Kidney capillary endothelial cell (primary cell): Measurements from ENCODE around the gene C6orf132.
A peak's percentile ranks its signal among the peaks of the same experiment; 100 is the strongest.
"Not testable (repeated sequence)": the region's sequence is repeated elsewhere in the genome, so short reads cannot be mapped to it uniquely, and the experiment has no call there.

Experiments
- DNase-seq: peaks from one replicate; pipeline ENCODE4 v3.0.0-alpha.2; 2018; ENCODE audit warnings: low spot score

C6orf132 gene

DNA sequence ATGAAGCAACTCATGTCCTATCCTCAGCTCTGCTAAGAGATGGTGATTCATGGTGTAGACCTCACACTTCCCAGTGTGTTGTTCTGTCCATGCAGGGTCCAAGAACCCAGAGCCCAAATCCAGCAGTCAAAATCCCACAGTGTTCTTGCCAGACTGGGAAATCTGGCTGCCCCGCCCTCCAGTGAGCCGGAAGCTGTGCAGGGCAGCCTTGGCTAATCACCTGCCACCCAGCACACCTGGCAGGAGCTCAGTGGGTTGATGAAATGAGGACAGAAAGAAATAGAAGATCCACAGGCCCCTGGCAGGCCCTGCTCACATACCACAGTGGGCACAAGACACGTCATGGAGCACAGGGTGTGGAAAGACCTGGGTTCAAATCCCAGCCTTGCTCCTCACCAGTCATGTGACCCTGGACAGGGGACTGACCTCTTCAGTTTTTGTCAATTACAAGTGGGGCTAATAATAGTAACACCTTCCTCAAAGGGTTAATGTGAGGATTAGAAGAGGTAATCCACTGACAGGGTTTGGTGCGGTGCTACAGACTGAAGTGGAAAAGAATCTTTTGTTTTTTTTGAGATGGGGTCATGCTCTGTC lies 17.1 kb upstream of the C6orf132 start:
- no peak for DNase-seq

DNA sequence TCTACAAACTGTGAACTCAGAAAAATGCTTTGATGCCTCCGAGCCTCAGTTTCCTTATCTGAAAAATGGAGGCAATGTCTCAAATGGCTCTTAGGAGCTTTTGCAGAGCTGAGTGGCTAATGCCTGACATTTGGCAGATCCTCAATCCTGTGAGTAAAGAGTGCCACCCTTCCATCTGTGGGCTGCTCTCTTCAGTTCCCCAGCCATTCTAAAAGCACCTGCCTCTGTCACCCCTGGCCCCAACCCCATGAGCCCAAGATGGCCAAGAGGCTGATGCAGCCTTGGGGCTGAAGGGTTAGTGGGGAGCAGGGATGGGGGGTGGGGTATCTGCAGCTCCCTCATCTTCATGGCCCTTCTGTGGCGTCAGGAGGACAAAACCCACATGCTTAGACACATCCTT lies 16.2 kb upstream of the C6orf132 start:
- no peak for DNase-seq

DNA sequence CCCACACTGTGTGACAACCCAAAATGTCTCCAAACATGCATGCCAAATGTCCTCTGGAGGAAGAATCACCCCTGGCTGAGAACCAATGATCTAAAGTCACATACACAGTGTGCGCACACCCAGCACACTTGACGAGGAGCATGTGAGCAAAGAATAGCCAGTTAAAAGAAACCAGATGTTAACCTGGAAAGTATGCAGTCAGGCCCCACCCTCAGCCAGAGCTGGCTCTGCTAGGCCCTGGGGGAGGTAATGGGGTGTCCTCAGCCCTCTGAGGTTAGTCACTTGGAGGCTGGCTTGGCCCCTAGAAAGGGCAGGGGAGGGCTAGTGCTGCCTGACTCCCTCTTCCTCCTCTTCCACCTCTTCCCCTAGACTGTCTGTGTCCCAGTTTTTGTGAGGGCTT lies 15.6 kb upstream of the C6orf132 start:
- no peak for DNase-seq

DNA sequence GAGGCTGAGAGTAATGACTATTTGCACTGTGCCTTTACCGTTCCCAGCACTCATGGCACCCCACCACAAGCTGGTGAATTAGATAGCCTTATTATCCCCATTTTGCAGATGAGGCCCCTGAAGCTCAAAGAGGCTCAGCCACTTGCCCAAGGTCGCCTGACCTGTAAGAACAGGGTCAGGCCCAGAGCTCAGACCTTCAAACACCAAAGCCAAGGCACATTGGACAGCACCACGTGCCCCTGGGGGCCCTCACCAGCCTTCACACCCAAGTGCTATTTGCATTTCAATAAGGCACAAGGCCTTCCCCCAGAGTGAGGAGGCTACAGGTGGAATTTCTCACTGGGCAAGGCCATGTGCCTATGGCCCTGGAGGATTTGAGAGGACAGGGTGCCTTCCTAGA lies 14.2 kb upstream of the C6orf132 start:
- DNase-seq: no peak

DNA sequence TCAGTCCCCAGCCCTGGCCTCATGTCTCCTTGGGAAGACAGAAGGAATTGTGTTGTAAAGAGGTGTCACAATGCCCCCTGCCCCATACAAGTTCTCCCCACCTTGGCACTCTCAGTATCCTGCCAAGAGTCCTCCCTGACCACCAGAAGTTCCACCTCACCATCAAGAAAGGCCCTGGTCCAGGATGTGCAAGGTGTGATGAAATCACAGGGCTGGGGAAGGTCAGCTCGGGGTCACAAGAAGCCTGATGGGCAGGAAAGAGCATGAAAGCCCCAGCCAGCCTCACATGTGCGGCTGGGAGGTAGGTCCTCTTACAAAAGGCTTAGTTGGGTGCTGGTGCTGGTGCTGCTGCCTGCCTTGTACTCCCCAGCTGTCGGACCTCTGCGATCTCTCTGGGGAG lies 12.9 kb upstream of the C6orf132 start:
- no peak for DNase-seq

DNA sequence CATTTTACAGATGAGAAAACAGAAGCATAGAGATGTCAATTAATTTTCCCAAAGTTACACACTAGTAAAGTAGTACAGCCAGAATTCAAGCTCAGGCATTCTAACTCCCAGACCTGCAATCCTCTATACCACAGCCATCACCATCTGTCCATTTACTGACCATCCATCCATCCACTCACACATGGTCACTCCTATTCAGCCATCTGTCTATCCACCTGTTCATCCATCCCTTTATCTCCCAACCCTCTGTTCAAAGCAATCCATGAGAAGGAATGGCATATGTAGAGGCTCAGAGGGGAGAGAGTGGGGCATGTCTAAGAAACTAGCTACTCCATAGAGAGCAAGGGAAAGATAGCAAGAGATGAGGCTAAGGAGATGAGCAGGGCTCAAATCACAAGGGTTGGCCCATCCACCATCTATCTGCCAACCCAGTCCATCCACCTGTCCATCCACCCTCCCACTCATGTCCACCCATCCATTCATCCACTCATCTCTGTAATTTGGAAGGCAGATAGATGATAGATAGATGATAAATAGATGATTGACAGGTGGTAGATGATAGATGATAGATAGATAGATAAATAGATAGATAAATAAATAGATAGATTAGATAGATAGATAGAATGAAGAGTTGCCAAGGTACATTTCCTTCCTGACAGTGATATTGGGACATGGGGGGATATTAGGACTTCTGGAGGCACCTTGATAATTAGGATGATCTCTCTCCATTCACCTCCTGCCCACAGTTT lies 12.2 kb upstream of the C6orf132 start:
- no peak for DNase-seq

DNA sequence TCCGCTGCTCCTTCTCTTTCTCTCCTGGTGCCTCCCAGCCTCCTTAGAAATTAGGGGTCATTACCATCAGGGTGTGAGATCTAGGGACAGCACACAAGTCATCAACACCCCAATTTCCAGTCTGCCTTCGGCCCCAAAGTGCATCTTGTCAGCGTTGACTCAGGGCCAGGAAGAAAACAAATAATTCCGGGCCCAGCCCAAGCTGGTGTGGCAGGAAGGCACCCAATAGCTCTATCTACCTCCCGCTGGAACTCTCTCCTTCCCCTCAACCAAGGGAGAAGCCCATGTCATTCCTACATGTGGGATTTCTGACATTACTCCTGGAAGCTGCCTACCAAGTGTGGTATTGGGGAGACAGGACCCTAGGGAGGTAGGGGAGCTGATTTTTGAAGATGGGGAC lies 11.5 kb upstream of the C6orf132 start:
- no peak for DNase-seq

DNA sequence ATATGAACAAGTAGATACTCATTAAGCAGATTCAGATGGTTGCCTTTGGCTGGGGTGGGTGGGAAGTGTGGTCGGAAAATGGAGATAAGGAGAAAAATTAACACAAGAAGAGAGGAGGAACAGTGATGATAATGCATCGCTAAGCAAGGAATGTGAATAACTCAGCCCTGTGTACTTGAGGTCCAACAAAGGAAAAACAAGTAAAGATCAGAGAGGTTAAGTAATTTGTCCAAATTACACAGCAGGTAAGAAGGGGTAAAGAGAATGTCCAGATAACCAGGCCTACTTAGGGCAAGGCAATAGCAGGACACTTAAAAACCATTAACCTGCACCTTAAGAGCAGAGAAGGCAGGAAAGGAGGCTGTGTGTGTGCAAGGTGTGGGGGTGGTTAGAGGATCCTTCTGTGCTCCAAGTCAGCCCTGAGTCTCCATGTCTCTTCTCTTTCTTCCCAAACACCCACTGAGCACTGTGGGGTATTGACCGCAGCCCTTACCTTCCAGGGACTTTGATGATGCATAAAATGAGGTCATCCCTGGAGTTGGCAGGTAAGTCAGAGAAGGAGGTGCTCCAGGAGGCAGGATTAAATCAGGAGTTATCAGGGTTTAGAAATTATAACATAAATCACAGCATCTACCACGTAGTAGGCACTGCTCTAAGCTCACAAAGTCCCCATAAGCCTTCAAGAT lies 10.3 kb upstream of the C6orf132 start:
- not testable (repeated sequence) for DNase-seq

DNA sequence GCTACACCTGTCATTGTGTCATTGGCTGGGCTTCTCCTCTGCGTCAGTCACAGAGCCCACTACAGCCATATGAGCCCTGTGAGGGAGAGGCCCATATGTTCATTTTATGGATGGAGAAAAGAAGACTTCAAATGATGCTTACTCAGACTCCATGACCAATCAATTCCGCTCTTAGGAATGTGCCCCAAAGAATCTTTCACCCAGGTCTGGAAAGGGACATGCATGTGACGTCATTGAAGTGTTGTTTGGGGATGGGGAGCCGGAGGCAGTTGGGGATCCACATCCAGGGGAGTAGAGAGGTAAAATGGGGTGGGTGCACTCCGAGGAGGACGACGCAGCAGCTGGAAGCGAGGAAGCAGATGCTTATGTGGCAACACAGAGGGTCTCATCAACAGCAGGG lies 9.6 kb upstream of the C6orf132 start:
- no peak for DNase-seq

DNA sequence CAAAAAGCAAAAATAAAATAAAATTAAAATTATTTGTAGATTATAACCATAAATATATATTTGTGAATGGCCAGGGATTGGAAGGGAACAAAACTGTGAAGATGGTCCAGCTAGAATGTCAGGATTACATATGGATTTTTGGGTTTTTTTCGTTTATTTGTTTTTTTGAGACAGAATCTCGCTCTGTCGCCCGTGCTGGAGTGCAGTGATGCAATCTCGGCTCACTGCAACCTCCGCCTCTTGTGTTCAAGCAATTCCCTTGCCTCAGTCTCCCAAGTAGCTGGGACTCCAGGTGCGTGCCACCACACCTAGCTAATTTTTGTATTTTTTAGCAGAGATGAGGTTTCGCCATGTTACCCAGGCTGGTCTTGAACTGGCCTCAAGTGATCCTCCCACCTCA lies 7.8 kb upstream of the C6orf132 start:
- DNase-seq: no peak

DNA sequence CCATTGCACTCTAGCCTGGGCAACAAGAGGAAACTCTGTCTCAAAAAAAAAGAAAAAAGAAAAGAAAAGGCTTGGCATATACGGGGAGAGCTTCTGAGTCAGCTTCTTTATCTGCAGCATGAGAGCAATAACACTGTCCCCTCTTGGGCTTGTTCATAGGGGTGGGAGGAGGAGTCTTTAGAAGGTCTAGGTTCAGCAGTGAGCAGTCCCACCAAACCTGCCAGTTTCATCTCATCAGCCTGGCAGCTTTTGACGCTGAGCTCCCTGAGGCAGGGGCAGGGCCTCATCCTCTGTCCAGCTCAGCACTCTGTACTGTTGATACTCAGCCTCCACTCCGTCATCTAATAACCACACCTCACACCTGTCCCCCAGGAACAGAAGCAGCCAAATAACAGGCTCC lies 5.6 kb upstream of the C6orf132 start:
- DNase-seq: no peak

DNA sequence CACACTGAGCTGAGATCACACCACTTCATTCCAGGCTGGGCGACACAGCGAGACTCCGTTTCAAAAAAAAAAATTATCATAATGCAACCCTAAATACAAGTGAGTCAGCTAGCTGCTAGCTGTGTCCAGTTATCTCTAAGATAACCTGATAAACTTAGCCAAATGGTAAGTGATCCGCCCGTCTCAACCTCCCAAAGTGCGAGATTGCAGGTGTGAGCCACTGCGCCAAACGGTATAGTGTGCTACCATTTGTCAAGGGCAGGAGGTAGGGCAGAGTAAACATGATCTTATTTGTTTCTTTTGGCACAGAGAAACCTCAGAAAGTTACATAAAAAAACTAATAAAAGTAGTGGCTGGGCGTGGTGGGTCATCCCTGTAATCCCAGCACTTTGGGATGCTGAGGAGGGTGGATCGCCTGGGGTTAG lies 4.7 kb upstream of the C6orf132 start:
- no peak for DNase-seq

DNA sequence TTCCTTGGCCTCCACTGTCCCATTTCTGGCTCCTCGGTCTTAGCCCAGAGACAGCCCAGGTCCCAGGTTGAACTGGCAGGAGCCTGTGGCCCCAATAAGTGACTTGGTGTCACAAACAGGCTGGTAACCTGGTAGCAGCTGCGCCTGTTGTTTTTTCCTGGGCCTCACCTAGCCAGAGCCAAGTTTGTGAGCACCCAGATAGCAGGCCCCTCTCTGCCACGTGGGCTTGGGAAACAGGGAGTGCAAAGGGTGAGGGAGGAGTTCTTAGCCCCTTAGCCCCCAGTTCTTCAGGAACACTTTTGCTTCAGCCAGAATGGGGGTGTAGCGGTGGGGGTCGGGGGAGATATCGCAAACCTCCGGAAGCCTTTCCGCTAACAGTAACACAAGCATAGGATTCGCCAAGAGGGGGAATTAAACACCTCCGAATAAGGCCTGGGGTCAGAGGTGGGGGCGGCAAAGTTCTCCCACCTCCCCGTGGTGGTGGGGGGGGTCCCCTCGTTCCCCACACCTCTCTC lies 760 bp downstream of the C6orf132 start:
- DNase-seq: no peak

DNA sequence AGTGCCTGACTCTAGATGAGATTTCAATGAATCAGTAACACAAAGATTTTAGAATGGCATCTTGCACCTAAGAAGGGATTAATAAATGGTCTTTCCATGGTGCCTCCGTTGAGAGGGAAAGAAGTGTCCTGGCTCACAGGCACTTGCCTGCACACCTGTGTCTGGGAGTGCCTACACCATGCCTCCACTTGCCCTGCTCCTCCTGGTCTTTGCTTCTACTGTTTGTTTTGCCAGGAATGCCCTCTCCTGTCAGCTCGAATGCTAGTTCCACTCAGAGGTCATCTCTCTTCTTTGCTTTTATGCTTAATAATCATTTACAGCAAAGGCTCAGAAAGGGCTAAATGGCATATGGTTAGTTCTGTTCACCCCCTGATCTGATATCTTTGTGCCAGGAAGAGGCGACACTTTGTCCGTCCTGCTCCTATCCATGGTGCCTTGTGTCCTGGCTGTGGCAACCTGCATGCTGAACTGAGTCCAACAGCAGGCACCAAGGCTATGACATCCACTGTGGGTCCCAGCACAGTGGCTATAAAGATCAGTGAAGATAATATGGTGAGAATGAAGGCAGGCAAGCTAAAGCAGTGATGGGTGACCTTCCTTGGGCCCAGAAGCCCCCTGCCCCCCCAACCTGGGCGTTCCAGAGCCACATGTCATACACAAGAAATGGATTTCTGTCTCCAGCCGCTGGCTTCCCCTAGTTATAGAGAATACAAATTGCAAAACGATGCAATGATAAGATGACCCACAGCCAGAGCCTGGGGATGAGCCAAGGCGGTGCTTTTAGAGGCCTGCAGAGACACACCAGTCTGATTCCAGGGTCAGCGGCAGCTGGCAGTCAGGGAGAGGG lies 1.4 kb downstream of the C6orf132 start:
- no peak for DNase-seq

DNA sequence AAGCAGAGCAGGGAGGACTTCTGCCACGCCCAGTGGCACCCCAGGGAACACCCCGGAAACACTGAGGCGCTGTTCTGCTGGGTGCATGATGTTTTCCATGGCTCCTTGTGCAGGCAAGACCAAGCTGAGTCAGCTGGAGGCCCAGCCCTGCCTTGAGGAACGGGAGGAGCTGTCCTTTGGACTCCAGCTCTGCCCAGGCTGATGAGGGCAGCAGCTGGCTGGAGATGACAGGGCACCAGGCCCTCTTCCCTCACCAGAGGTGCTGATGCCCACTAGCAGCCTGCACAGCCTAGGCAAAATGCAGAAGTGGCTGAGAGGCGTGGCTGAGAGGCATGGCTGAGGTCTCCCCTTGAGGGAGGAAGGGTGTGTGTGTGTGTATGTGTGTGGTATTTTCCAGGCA lies 2.4 kb downstream of the C6orf132 start:
- DNase-seq: no peak

DNA sequence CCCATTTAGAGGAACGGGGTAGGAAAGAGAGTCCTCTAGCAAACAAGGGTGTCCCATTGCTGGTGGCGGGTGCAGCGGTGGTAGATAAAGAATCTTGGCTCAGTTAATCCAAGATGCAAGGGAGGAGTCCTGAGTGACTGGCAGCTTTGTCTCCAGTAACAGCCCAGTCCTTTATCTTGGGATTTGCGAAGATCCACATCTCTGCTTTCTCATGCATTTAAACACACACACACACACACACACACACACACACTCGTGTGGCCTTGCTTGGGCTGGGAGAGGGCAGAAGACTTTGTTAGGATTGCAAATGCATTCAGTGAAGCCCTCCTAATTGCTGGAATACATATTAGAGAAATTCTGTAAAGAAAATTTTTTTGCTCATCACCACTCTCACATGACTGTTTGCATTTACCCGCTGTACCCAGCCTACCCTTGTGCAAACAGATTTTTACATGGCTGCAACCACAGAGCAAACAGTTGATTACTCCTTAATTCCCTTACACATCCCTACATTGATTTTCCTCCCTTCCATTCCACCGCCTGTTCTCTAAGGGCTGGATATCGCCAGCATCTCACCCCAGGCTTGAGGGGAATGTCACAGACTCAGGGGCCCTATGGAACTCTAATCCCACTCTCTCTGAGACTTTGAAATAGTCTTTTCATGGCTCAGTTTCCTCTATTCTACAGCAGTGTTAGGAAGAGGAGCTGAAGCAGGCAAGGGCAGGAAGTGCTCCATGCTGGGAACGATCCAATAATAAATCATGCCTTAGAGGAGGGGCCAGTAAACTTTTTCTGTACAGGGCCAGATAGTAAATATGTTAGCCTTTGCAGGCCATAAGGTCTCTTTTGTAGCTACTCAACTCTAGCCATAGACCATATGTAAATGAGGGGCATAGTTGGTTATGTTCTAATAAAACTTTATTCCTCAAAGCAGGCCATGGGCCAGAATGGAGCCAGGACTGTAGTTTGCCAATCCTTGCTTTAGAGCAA lies 3.5 kb downstream of the C6orf132 start:
- no peak for DNase-seq

DNA sequence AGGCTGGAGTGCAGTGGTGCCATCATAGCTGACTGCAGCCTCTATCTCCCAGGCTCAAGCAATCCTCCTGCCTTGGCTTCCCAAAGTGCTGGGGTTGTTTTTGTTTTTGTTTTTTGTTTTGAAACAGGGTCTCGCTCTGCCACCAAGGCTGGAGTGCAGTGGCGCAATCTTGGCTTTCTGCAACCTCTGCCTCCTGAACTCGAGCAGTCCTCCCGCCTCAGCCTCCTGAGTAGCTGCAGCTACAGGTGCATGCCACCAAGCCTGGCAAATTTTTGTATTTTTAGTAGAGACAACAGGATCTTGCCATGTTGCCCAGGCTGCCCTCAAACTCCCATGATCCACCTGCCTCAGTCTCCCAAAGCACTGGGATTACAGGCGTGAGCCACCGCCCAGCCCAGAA lies 4.2 kb downstream of the C6orf132 start:
- DNase-seq: no peak

DNA sequence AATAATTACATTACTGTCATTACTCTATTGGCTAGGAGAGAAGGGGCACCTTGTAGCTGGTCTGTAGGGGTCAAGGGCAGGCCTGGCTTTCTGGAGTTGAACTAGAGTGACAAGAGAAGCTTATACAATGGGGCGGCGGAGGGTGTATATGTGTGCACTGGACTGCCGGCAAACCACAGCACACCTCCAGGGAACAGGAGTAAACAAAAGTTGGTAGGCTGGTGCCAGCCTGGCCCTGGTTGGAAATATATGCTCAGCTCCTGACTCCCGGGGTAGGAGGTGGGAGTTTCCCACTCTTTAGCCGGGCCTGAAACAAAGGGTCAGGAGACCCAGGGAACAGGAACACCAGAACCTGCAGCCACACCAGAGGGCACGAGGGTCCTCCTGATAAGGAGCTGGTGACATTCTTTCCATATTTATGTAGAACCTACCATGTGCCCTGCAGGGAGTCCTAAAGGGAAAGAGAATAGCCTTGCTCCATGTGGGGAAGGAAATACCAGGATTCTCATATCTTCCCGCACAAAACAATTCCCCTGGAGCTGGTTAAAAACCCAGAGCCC lies 5.1 kb downstream of the C6orf132 start:
- no peak for DNase-seq

DNA sequence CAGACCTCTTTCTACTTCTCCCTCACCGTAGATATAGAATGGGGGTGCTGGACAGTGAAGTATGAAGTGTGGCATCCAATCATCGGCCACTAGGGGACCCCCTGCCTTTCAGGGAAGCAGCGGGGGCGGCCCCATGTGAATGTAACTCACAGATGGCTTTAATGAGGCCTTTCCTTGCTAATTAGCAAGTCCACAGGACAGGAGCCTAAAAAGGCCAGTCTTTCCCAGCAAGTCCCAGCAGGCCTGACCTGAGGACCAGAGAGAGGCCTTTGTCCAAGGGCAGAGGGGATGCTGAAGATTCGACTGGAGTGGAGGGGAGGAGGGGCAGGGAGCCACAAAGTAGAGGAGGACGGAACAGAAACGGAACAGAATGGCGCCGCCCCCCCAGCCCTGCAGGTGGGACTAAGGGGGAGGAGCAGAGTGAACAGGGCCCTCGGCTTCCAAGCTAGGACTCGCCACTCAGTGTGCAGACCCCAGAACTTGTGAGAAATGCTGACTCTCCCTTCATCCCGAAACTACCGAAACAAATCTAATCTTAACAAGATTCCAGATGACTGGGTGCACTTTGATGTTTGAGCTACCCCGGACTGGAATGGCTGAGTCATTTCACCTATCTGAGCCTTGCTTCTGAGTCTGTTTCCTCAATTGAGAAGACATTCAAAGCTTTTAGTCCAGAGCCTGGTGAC lies 5.8 kb downstream of the C6orf132 start:
- peak; percentile 26 for DNase-seq

DNA sequence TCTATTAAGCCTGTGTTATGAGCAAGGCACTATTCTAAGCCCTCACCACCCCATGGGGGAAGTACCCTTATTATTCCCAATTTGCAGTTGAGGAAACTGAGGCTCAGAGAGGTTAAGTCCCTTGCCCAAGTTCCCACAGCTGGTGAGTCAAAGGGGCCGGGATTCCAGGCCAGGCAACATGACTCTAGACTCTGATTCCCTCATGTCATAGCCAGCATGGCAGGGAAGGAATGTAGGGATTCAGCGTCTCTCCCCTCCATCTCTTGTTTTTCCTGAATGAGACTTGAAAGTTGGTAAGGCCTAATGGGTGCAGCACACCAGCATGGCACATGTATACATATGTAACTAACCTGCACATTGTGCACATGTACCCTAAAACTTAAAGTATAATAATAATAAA lies 6.7 kb downstream of the C6orf132 start:
- DNase-seq: no peak
